ENCODE measurements around the gene STARD3NL. TPM values are rescaled to one million over a fixed set of nuclear protein-coding genes. Genes with fewer than 3 reads are reported as not detected.

Gene STARD3NL
- polyA plus RNA-seq, 1 donor (not counting 4 experiments of a cell fraction or from before 2014, with no cell fraction given), result 45.1 TPM

DNA sequence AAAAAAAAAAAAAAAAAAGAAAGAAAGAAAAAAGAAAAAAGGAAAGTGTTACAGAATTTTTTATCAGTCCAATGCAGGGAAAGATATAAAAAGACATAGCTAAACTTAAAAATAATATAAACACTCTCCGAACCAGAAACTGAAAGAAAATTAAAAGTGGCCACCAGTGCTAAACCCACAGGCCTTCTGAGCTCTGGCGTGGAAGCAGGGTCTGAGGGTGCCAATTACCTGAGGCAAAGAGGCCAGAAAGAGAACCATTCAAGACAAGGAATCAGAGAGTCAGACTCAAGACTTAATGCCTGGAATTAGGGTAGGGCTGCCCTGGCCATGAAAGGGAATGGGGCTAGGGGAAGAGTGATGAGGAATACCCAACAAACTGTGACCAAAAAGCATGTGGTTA lies 36.9 kb upstream of the STARD3NL start:
- no peak for TF ChIP-seq EZH2 (IDR thresholded peaks at IDR 0.05; ENCODE audit: low read length)
- TF ChIP-seq, protein P1, sequence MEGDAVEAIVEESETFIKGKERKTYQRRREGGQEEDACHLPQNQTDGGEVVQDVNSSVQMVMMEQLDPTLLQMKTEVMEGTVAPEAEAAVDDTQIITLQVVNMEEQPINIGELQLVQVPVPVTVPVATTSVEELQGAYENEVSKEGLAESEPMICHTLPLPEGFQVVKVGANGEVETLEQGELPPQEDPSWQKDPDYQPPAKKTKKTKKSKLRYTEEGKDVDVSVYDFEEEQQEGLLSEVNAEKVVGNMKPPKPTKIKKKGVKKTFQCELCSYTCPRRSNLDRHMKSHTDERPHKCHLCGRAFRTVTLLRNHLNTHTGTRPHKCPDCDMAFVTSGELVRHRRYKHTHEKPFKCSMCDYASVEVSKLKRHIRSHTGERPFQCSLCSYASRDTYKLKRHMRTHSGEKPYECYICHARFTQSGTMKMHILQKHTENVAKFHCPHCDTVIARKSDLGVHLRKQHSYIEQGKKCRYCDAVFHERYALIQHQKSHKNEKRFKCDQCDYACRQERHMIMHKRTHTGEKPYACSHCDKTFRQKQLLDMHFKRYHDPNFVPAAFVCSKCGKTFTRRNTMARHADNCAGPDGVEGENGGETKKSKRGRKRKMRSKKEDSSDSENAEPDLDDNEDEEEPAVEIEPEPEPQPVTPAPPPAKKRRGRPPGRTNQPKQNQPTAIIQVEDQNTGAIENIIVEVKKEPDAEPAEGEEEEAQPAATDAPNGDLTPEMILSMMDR (optimal IDR thresholded peaks at IDR 0.05 in 1 of 3, IDR thresholded peaks at IDR 0.05 in 1 of 3, conservative IDR thresholded peaks at IDR 0.05 in 1 of 3; ENCODE audit: extremely low read depth in 1 of 3, insufficient read depth in 2 of 3, low read length in 3 of 3), result no peak

DNA sequence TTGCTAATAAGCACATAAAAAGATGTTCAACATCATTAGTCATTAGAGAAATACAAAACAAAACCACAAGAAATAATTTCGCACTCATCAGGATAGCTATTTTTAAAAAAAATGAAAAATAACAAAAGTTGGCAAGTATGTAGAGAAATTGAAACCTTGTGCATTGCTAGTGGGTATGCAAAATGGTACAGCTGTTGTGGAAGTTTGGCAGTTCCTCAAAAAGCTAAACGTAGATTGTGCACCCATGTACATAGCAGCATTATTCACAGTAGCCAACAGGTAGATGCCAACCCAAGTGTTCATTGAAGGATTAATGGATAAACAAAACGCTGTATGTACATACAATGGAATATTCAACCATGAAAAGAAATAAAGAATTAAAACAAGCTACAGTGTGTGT lies 35.3 kb upstream of the STARD3NL start:
- Histone ChIP-seq H3K4me2 (ENCODE audit: control insufficient read depth, extremely low read depth, insufficient read depth, low read depth, low read length) (no peak overlapping the region), H3K9ac (ENCODE audit: control insufficient read depth, extremely low read depth, insufficient read depth, low read length) (no peak overlapping the region), H3K9me3 (ENCODE audit: control insufficient read depth, low read depth, low read length) (no peaks in the 10 kb centered on the region), H3K27ac (ENCODE audit: control insufficient read depth, insufficient read depth, low read length) (no peak overlapping the region), H3K9me1 (ENCODE audit: control insufficient read depth, extremely low read depth, insufficient read depth, low read length) (no peaks in the 10 kb centered on the region), H2AFZ (ENCODE audit: control insufficient read depth, low read length) (no peak overlapping the region), H3K79me2 (ENCODE audit: control insufficient read depth, insufficient read depth, low read length) (no peaks in the 10 kb centered on the region), H3K4me3 (ENCODE audit: control insufficient read depth in 2 of 3, extremely low read depth in 1 of 3, insufficient read depth in 2 of 3, low read depth in 1 of 3, low read length in 3 of 3) (no peak overlapping the region), H3K4me1 (ENCODE audit: control insufficient read depth, extremely low read depth, insufficient read depth, low read length) (no peaks in the 10 kb centered on the region), H3K27me3 (ENCODE audit: control insufficient read depth, extremely low read depth, insufficient read depth, low read length) (no peaks in the 10 kb centered on the region), H4K20me1 (ENCODE audit: control insufficient read depth, extremely low read depth, insufficient read depth, low read length) (no peaks in the 10 kb centered on the region), H3K36me3 (ENCODE audit: control insufficient read depth in 2 of 2, extremely low read depth in 1 of 2, insufficient read depth in 2 of 2, low read length in 2 of 2) (no peaks in the 10 kb centered on the region)
- TF ChIP-seq, protein P1 (optimal IDR thresholded peaks at IDR 0.05 in 1 of 3, IDR thresholded peaks at IDR 0.05 in 1 of 3, conservative IDR thresholded peaks at IDR 0.05 in 1 of 3; ENCODE audit: extremely low read depth in 1 of 3, insufficient read depth in 2 of 3, low read length in 3 of 3), result no peak
- no peak for TF ChIP-seq EZH2 (IDR thresholded peaks at IDR 0.05; ENCODE audit: low read length)
- DNase-seq (ENCODE audit: low read depth, low spot score), result no peak
- dilution Hi-C loops (cut with MboI; ENCODE audit: extremely low pct_ligation_motif_present, low sequenced_read_pairs), result no loop called here
- FAIRE-seq, result no peak

More for the DNA sequence above, 36.9 kb upstream of the STARD3NL start:
- H3K4me1 ChIP-seq (ENCODE audit: control insufficient read depth, extremely low read depth, insufficient read depth, low read length), result no peaks in the 10 kb centered on the region
- H3K27ac ChIP-seq (ENCODE audit: control insufficient read depth, insufficient read depth, low read length), result no peak overlapping the region
- no peak overlapping the region for H3K9ac ChIP-seq (ENCODE audit: control insufficient read depth, extremely low read depth, insufficient read depth, low read length)
- H3K79me2 ChIP-seq (ENCODE audit: control insufficient read depth, insufficient read depth, low read length), result no peaks in the 10 kb centered on the region
- FAIRE-seq (no peak), DNase-seq (ENCODE audit: low read depth, low spot score) (no peak)
- no peaks in the 10 kb centered on the region for H4K20me1 ChIP-seq (ENCODE audit: control insufficient read depth, extremely low read depth, insufficient read depth, low read length)
- dilution Hi-C loops (cut with MboI; ENCODE audit: extremely low pct_ligation_motif_present, low sequenced_read_pairs), result no loop called here
- H3K9me3 ChIP-seq (ENCODE audit: control insufficient read depth, low read depth, low read length), result no peaks in the 10 kb centered on the region
- H2AFZ ChIP-seq (ENCODE audit: control insufficient read depth, low read length), result no peak overlapping the region
- no peak overlapping the region for H3K4me3 ChIP-seq (ENCODE audit: control insufficient read depth in 2 of 3, extremely low read depth in 1 of 3, insufficient read depth in 2 of 3, low read depth in 1 of 3, low read length in 3 of 3)
- H3K4me2 ChIP-seq (ENCODE audit: control insufficient read depth, extremely low read depth, insufficient read depth, low read depth, low read length), result no peak overlapping the region
- H3K9me1 ChIP-seq (ENCODE audit: control insufficient read depth, extremely low read depth, insufficient read depth, low read length), result no peaks in the 10 kb centered on the region
- no peaks in the 10 kb centered on the region for H3K27me3 ChIP-seq (ENCODE audit: control insufficient read depth, extremely low read depth, insufficient read depth, low read length)
- no peaks in the 10 kb centered on the region for H3K36me3 ChIP-seq (ENCODE audit: control insufficient read depth in 2 of 2, extremely low read depth in 1 of 2, insufficient read depth in 2 of 2, low read length in 2 of 2)

All from keratinocyte (primary cell).